AG09319 (cell line): ENCODE measurements around the gene NCR3LG1.

Experiments used
- DNase-seq: peaks from one replicate; pipeline ENCODE4 v3.0.0-alpha.2; 2010; ENCODE audit warnings: low read depth; ENCODE audit errors: extremely low read depth
- CTCF ChIP-seq: IDR thresholded peaks from 2 replicates; pipeline ENCODE4 v1.5.1; 2011; ENCODE audit warnings: low read depth, mild to moderate bottlenecking, inconsistent platforms, low read length, moderate library complexity

NCR3LG1 gene

GRCh38 chr11:17383461-17383860 is 31.9 kb downstream of the NCR3LG1 start:
- no peak for DNase-seq
- no peak for TF ChIP-seq CTCF

- peak; percentile 93 for TF ChIP-seq CTCF
- DNase-seq: peak; percentile 53
Measured at GRCh38 chr11:17384002-17384511, 32.5 kb downstream of the NCR3LG1 start.

DNA sequence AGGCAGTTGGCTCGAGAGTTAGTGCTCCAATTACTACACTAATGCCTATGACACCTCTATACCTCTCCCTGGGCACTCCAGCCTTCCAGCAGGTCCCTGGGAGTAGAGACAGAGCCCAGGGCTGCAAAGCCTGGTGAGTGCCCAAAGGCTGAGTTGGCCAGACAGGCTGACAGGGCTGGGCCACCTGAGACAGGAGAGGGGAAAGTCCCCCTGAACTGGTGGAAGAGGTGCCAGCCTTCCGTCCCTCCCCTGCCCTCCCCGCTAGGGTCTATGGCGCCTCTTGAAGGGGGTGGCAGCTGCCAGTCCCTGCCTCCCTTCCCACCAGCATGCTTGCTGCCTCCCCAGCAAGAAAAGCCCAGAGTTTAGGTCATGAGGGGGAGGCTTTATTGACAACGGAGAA is 33.9 kb downstream of the NCR3LG1 start:
- DNase-seq: no peak

GRCh38 chr11:17385926-17386325 is 34.3 kb downstream of the NCR3LG1 start:
- TF ChIP-seq CTCF: no peak
- no peak for DNase-seq

More for the DNA sequence above, 33.9 kb downstream of the NCR3LG1 start:
- TF ChIP-seq CTCF: no peak

- peak; percentile 45 for TF ChIP-seq CTCF
- no peak for DNase-seq
Measured at GRCh38 chr11:17386331-17387084, 34.9 kb downstream of the NCR3LG1 start.

- no peak for TF ChIP-seq CTCF
- no peak for DNase-seq
Measured at GRCh38 chr11:17387254-17387653, 35.7 kb downstream of the NCR3LG1 start.

- no peak for TF ChIP-seq CTCF
- no peak for DNase-seq
Measured at GRCh38 chr11:17387811-17388210, 36.2 kb downstream of the NCR3LG1 start.
